Ammon's horn (tissue), 1 donor: ENCODE results near the gene IL23R.

Experiments used
- DNase-seq: peaks from one replicate; pipeline ENCODE4 v3.0.0-alpha.2; 2016; ENCODE audit warnings: low spot score

IL23R gene

GRCh38 chr1:67242016-67242415 lies 75.8 kb downstream of the IL23R start:
- DNase-seq, result no peak

- no peak for DNase-seq
Measured at GRCh38 chr1:67250051-67250653, 83.9 kb downstream of the IL23R start.

DNA sequence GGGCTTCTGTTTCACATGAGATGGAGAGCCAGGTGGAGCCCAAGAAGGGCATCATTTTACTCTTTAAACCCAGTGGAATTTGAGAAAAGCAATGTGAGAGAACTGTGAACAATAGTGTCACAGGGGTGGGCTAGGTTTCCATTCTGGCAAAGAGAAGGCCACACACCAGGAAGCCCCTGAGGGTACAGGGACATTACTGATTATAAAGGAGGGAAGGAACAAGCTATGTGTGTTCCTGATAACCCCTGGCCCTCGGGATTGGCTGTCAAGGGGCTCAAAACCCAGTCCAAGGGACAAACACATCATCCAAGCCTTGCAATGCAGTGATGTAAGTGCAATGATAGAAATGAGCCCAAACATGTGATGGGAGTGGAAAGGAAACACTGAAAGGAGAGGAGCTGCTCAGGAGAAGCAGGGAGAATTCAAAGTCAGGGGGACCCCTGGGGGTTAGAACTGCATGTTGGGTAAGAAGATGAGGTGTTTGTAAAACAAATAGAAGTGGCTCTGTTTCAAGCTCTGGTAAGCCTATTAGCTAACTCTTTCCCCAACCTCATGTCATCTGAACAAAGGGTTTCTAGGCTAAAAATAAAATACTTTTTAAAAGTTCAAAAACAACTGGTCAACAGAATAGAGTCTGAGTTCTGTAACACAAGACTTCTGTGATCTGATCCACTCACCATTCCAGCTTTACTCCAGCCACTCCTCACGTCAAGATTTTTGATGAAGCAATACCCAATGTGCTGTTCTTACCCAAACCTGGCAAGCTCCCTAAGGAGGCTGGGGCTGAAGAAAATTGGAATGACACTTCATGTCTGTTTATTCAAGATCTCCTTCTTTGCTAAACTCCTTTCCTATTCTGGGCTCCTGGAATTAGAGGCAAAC lies 90.3 kb downstream of the IL23R start:
- no peak for DNase-seq

- no peak for DNase-seq
Measured at GRCh38 chr1:67257173-67257535, 90.9 kb downstream of the IL23R start.

DNA sequence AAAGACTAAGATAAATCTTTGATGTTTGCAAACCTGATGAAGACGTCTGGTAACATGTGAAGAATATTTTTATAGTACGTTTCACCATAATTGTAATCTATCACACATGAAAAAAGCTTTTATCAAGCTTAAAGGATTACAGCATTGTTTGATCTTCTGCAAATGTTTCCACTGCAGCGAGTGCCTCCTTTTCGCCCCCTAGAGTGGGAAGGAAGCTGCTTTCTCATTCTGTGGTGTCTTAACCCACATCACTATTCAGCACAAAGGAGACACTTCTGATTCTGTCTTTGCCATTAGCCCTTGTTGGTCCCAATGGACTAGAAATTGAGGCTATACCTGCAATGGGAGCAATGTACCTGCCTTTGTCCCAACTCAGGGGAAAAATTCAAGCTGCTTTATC lies 95.4 kb downstream of the IL23R start:
- no peak for DNase-seq

DNA sequence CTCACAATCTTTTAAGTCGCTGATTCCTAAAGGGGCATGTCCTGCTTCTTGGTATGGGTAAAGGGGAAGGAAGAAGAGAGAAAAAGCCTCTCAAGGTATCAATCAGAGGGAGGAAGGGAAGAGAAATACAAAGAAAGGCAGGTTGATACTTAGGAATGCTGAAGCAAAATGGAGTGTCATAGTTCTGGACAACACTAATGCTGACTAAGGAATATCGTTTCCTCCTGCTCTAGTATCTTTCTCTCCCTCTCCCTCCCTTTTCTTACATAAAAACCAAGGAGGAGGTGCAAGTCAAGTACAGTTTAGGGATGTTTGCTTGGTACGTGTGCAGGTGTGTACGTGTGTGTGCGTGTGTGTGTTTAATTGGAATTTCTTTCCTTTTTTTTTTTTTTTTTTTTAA lies 96.5 kb downstream of the IL23R start:
- no peak for DNase-seq

GRCh38 chr1:67264152-67264551 lies 97.9 kb downstream of the IL23R start:
- DNase-seq, result no peak

- DNase-seq, result no peak
Measured at GRCh38 chr1:67264899-67265298, 98.6 kb downstream of the IL23R start.

DNA sequence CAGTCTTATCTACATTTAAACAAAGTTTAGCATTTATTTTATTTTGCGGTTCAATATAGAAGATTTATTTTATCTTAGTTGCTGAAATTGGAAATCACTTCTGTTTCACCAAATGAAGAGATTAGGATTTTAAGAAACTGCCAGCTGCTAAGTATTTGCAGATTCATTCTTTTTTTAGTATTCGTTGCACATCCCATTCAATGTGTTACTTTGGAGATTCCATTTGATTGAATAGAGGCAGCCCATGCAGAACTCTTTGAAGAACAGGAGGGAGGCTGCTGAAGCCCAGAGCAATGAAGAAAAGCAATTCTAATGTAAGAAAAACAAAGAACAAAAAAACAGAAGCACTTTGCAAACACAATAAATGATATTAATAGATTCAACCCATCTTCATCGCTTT lies 102.8 kb downstream of the IL23R start:
- peak; percentile 3 for DNase-seq

GRCh38 chr1:67270541-67270940 lies 104.3 kb downstream of the IL23R start:
- DNase-seq, result no peak

DNA sequence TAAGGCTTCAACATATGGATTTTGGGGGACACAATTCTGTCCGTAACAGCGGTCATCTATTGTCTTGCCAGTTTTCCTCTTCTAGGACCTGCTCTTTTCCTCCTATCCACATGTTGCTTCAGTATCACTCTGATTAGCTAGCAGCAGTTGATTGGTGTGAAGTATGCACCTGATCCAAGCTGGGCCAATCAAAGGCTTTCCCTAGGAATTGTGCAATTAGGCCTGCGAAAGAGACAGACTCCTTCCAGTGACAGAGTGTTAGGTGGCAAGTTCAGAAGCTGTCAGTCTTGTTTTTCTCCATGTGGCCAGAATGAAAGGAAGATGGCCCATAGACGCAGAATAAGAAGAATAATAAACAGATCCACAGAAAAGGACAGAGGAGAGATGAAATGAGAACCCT lies 107.3 kb downstream of the IL23R start:
- DNase-seq, result no peak

DNA sequence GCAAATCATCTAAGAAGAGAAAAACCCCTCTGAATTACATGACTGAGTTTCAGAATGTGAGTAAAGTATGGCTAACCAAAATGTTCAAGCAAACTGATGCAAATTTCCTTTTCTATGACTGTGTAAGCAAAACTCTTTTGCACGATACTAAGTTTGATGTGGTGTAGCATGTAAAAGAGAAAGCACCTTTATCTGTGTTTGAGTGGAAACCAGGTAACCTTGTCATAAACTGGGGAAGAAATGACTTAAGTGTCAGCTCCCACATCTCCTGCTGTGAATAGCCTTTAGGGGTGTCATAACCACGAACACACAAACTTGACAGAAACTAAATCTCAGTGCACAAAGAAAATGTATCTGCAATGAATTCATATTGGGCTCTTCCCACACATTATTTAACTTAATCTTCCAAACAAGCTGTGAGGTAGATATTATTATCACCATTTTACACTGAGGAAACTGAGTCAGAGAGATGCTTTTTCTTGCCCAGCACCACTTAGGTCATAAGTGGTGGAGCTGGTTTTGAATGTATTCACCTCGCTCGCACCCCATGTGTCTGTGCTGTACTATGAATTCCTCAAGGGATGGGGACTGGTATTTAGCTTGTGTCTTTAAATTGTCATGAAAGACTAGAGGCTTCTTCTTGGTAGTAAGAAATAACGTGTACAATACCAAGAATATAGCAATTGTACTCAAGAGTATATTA lies 108.5 kb downstream of the IL23R start:
- no peak for DNase-seq

- no peak for DNase-seq
Measured at GRCh38 chr1:67280696-67281095, 114.4 kb downstream of the IL23R start.

GRCh38 chr1:67281244-67281643 lies 115.0 kb downstream of the IL23R start:
- no peak for DNase-seq

GRCh38 chr1:67285780-67286488 lies 119.7 kb downstream of the IL23R start:
- DNase-seq, result no peak

DNA sequence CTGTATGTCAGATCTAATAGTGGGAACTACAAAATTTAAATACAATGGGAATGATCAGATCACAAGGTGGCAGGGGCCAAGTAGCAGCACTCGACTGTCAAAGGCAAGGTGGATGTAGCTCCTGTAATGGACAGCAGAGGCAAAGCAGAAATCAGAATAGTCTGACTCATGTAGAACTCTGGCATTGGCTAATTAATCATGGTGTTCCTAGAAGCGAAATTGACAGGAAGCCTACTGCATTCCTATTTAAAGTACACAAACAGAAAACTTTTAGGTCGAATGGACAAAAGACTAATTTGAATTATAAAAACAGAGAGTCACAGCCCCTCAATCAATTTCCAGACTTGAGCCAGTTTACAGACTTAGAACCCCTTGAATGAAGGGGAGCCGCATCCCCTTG lies 124.0 kb downstream of the IL23R start:
- no peak for DNase-seq

GRCh38 chr1:67294836-67295617 lies 128.8 kb downstream of the IL23R start:
- DNase-seq, result no peak

DNA sequence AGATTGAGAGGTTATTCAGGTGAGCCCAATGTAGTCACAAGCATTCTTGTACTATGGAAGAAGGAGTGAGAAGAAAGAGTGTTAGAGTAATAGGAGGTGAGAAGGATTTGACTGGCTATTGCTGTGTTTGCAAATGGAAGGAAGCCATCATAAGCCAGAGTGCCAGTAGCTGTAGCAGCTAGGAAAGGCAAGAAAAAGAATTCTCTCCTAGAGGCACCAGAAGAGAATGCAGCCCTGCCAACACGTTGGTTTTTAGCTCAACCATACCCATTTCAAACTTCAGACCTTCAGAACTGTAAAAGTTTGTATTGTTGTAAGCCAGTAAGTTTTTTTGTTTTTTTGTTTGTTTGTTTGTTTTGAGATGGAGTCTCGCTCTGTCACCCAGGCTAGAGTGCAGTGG lies 132.5 kb downstream of the IL23R start:
- no peak for DNase-seq

- DNase-seq, result no peak
Measured at GRCh38 chr1:67299296-67299695, 133.0 kb downstream of the IL23R start.

DNA sequence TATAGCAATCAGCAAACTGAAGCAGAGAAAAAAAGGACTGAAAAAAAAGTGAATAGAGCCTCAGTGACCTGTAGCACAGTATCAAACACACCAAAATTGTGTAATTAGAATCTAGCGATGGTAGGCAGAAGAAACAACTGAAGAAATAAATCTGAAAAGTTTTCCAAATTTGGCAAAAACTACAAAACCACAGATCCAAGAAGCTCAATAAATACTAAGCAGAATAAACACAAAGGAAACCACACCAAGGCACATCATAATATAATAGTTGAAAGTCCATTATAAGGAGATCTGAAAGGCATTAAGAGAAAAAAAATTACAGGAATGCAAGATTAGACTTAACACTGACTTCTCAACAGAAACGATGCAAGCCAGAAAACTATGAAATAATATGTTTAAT lies 134.3 kb downstream of the IL23R start:
- DNase-seq, result no peak

DNA sequence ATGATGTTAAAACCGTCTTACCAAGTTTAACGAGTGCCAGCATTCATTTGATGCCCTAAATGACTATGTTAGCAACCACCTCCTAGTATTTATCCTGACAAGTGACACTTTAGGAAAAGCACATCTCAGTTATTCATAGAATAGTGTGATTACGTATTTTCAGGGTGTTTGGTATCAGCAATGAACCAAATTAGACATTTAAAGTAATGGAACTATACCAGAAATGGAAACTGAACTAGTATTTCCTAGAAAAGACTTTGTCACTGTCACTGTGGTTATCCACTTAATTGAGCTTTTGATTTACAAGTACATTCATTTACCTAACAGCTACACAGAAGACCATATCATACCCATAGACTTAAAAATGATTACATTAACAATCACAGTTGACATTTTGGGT lies 137.8 kb downstream of the IL23R start:
- no peak for DNase-seq

DNA sequence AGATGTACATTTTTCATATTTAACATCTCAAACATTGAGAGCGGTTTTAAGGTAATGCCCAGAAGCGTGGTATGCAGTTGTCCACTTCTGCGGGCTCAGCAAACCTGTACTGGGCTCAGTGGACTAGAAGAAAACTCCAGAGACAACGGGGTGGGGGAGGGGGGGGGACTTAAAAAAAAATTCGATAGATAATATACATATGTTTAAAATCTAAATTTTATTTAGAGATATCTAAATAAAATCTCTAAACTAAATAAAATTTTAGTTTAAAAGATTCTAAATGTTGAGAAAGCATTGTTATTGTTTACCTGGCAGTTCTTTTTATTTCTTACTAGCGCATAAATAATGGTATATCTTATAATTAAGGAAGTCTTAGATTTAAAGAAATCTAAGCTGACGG lies 140.3 kb downstream of the IL23R start:
- DNase-seq, result no peak
